ENCODE results near the gene ACP7.

DNA sequence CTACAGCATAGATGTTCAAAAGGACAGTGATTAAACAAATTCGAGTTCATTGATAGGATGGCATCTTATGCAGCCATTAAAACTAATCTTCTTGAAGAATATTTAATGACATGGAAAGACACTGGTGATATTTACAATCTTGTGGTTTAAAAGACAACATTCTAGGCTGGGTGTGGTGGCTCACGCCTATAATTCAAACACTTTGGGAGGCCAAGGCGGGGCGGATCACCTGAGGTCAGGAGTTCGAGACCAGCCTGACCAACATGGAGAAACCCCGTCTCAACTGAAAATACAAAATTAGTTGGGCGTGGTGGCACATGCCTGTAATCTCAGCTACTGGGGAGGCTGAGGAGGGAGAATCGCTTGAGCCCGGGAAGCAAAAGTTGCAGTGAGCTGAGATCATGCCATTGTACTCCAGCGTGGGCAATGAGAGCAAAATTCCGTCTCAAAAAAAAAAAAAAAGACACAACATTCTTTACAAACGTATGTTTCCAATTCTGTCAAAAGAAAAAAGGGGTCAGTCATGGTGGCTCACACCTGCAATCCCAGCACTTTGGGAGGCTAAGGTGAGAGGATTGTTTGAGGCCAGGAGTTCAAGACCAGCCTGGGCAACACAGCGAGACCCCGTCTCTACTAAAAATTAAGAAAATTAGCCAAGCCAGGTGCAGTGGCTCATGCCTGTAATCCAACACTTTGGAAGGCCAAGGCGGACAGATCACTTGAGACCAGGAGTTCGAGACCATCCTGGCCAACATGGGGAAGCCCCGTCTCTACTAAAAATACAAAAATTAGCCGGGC is 39.0 kb downstream of the ACP7 start:
- TF ChIP-seq, protein P1, sequence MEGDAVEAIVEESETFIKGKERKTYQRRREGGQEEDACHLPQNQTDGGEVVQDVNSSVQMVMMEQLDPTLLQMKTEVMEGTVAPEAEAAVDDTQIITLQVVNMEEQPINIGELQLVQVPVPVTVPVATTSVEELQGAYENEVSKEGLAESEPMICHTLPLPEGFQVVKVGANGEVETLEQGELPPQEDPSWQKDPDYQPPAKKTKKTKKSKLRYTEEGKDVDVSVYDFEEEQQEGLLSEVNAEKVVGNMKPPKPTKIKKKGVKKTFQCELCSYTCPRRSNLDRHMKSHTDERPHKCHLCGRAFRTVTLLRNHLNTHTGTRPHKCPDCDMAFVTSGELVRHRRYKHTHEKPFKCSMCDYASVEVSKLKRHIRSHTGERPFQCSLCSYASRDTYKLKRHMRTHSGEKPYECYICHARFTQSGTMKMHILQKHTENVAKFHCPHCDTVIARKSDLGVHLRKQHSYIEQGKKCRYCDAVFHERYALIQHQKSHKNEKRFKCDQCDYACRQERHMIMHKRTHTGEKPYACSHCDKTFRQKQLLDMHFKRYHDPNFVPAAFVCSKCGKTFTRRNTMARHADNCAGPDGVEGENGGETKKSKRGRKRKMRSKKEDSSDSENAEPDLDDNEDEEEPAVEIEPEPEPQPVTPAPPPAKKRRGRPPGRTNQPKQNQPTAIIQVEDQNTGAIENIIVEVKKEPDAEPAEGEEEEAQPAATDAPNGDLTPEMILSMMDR (IDR thresholded peaks at IDR 0.05) = no peak
- TF ChIP-seq SP1 (CRISPR knock-in tag; conservative IDR thresholded peaks at IDR 0.05) (no peak), ZNF138 (CRISPR knock-in tag; conservative IDR thresholded peaks at IDR 0.05) (no peak), IRF2 (CRISPR knock-in tag; IDR thresholded peaks at IDR 0.05; ENCODE audit: borderline replicate concordance, low read depth) (no peak), JUN (CRISPR knock-in tag; IDR thresholded peaks at IDR 0.05) (no peak), ESRRA (CRISPR knock-in tag; IDR thresholded peaks at IDR 0.05; ENCODE audit: borderline replicate concordance) (no peak), CREM (CRISPR knock-in tag; IDR thresholded peaks at IDR 0.05) (no peak), ZBTB21 (CRISPR knock-in tag; IDR thresholded peaks at IDR 0.05; ENCODE audit: borderline replicate concordance) (no peak)
- TF ChIP-seq, protein P2, sequence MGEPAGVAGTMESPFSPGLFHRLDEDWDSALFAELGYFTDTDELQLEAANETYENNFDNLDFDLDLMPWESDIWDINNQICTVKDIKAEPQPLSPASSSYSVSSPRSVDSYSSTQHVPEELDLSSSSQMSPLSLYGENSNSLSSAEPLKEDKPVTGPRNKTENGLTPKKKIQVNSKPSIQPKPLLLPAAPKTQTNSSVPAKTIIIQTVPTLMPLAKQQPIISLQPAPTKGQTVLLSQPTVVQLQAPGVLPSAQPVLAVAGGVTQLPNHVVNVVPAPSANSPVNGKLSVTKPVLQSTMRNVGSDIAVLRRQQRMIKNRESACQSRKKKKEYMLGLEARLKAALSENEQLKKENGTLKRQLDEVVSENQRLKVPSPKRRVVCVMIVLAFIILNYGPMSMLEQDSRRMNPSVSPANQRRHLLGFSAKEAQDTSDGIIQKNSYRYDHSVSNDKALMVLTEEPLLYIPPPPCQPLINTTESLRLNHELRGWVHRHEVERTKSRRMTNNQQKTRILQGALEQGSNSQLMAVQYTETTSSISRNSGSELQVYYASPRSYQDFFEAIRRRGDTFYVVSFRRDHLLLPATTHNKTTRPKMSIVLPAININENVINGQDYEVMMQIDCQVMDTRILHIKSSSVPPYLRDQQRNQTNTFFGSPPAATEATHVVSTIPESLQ (CRISPR knock-in tag; IDR thresholded peaks at IDR 0.05) = no peak
- TF ChIP-seq, protein P3, sequence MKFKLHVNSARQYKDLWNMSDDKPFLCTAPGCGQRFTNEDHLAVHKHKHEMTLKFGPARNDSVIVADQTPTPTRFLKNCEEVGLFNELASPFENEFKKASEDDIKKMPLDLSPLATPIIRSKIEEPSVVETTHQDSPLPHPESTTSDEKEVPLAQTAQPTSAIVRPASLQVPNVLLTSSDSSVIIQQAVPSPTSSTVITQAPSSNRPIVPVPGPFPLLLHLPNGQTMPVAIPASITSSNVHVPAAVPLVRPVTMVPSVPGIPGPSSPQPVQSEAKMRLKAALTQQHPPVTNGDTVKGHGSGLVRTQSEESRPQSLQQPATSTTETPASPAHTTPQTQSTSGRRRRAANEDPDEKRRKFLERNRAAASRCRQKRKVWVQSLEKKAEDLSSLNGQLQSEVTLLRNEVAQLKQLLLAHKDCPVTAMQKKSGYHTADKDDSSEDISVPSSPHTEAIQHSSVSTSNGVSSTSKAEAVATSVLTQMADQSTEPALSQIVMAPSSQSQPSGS (CRISPR knock-in tag; IDR thresholded peaks at IDR 0.05; ENCODE audit: borderline replicate concordance, low read depth) = no peak
- TF ChIP-seq, protein P4, sequence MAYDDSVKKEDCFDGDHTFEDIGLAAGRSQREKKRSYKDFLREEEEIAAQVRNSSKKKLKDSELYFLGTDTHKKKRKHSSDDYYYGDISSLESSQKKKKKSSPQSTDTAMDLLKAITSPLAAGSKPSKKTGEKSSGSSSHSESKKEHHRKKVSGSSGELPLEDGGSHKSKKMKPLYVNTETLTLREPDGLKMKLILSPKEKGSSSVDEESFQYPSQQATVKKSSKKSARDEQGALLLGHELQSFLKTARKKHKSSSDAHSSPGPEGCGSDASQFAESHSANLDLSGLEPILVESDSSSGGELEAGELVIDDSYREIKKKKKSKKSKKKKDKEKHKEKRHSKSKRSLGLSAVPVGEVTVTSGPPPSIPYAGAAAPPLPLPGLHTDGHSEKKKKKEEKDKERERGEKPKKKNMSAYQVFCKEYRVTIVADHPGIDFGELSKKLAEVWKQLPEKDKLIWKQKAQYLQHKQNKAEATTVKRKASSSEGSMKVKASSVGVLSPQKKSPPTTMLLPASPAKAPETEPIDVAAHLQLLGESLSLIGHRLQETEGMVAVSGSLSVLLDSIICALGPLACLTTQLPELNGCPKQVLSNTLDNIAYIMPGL (CRISPR knock-in tag; IDR thresholded peaks at IDR 0.05) = no peak
- TF ChIP-seq, protein P5, sequence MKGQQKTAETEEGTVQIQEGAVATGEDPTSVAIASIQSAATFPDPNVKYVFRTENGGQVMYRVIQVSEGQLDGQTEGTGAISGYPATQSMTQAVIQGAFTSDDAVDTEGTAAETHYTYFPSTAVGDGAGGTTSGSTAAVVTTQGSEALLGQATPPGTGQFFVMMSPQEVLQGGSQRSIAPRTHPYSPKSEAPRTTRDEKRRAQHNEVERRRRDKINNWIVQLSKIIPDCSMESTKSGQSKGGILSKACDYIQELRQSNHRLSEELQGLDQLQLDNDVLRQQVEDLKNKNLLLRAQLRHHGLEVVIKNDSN (CRISPR knock-in tag; IDR thresholded peaks at IDR 0.05) = no peak
- TF ChIP-seq, protein P6, sequence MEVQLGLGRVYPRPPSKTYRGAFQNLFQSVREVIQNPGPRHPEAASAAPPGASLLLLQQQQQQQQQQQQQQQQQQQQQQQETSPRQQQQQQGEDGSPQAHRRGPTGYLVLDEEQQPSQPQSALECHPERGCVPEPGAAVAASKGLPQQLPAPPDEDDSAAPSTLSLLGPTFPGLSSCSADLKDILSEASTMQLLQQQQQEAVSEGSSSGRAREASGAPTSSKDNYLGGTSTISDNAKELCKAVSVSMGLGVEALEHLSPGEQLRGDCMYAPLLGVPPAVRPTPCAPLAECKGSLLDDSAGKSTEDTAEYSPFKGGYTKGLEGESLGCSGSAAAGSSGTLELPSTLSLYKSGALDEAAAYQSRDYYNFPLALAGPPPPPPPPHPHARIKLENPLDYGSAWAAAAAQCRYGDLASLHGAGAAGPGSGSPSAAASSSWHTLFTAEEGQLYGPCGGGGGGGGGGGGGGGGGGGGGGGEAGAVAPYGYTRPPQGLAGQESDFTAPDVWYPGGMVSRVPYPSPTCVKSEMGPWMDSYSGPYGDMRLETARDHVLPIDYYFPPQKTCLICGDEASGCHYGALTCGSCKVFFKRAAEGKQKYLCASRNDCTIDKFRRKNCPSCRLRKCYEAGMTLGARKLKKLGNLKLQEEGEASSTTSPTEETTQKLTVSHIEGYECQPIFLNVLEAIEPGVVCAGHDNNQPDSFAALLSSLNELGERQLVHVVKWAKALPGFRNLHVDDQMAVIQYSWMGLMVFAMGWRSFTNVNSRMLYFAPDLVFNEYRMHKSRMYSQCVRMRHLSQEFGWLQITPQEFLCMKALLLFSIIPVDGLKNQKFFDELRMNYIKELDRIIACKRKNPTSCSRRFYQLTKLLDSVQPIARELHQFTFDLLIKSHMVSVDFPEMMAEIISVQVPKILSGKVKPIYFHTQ (CRISPR knock-in tag; IDR thresholded peaks at IDR 0.05) = no peak
